GM18873 (cell line): ENCODE data around the gene SRGAP2C.
"Not testable (repeated sequence)": the region's sequence is repeated elsewhere in the genome, so short reads cannot be mapped to it uniquely, and the experiment has no call there.

Source experiments
- ATAC-seq: cut with Tn5 transposase; IDR thresholded peaks from one replicate; pipeline ENCODE4 v1.9.1; 2021; ENCODE audit warnings: mild to moderate bottlenecking, moderate library complexity, moderate number of reproducible peaks; ENCODE audit not compliant: unreplicated experiment, low FRiP score

SRGAP2C gene

DNA sequence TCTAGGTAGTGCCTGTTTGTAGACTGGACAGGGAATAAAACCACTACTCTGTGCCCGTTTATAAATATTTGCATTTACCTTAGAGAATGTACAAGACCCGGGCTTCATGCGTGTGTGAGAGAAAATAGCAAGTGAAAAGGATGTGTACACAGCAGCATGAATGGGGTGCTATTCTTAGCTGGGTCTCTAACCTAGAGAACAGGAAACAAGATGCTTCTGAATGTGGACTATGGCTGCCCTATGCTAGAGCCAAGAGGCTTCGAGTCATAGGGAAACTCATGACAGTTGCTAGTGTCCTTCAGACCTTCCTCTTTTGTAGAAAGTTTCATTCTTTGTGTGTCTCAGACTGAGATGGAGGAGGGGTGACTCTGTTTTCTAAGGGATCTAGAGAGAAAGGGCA lies 39.9 kb downstream of the SRGAP2C start:
- ATAC-seq: peak; percentile 99

DNA sequence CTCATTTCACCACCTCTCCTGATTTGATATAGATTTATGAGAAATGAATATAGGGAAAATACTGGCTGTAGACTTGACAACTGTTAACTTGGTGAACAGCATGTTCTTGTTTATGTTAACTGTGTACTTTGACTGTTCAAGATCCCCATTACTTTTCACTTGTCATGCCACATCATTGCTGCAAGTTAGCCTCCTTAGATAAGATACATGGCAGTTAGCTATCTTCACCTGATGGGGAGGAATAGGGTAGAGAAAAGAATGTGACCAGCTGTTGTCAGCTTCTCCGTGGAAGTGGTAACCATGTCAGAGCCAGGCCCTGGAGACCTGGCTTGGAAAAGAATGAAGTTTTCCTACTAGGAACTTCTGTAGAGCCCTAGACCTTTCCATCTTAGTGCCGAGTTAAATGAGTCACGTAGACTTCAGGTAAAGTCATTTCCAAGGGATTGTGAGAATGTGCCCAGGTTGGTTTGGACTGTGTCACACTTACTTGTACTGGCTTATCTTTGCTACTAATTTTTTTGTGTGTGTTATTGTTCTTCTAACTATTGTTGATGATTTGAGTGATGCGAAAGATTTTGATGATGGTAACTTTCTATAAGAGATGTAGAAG lies 41.6 kb downstream of the SRGAP2C start:
- ATAC-seq: not testable (repeated sequence)

DNA sequence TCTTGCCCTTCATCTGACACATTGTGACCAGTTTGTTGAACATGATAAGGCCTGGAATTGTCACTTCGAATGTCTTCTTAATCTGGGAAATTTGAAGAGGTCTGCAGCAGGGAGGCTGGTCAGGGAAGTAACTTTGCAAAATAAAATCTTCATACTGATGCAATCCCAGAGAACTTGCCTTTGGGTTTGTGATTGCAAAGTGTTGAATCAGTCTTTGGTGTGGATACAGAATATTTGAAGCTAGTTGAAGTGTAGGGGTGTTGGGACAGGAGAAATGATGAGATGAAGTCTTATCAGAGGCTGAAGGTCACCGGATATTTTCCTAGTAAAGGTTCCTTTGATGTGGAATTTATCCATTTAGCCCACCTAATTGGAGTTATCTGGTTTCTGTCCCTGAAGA lies 42.1 kb downstream of the SRGAP2C start:
- ATAC-seq: not testable (repeated sequence)

DNA sequence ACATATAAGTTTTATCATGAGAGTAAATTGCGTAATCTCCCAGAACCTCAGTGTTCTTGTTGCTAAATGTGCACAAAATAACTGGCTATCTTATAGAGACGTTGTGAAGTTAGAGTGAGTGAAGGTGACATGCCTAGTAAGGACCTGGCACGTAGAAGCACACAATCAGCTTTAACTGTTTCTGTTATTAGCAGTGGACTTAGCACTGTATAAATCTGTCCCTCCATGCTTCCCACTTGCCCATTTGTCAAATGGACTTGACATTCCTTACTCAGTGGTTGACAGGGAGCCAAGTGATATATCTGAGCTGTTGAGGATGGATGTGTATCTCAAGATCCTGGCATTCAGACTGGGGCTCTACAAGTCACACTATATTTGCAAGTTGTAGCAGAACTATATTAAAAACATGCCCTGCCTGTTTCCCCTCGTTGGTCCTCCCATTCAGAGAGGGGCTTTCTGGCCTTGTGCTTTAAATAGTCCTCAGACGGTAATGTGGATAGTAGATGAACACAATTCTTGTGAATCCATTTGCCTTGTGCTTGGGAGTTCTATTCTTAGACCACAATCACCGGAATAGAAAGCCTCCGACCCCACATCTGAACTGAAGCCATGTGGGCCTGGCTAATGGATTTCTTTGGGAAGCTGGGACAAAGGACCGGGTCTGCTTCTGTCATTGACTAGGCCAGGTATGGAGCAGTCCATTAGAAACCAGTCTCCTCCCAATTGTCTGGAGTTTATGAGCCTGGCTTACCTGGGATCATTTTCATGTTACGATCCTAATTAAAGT lies 43.0 kb downstream of the SRGAP2C start:
- ATAC-seq: not testable (repeated sequence)

DNA sequence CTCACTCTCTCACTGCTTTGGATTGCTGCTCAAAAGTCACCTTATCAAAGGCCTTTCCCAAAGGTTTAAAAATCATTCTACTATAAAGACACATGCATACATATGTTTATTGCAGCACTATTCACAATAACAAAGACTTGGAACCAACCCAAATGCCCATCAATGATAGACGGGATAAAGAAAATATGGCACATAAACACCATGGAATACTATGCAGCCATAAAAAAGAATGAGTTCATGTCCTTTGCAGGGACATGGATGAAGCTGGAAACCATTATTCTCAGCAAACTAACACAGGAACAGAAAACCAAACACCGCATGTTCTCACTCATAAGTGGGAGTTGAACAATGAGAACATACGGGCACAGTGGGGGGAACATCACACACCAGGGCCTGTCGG lies 45.9 kb downstream of the SRGAP2C start:
- ATAC-seq: not testable (repeated sequence)

DNA sequence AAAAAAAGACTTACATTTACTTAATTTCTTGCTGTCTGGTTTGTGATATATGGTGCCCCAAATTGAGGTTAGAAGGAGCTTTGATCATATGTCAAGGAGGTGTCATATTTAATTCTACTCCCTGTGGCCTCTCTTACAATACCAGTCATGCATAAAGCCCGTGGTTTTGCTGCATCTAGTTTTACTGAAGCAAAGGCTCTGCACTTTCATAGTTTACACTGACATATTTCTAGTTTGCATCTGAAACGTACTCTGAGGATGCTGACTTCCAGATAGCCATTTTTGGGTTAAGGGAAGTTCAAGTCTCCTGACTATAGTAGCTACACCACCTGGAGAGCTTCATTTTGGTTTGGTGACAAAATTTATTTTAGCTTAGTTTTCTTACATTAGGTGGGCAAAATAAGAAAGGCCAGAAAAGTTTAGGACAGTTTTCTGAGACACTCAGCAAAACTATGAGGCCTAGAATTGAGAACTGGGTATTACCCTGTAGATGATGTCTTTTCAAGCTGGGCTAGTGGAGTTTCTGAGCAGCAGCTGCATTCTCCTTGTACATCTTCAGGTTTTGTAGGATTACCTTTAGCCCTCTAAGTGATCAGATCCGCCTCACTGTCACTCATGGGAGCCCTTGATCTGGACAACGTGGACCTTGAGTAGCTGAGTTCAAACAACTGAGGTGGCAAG lies 47.8 kb downstream of the SRGAP2C start:
- ATAC-seq: not testable (repeated sequence)

DNA sequence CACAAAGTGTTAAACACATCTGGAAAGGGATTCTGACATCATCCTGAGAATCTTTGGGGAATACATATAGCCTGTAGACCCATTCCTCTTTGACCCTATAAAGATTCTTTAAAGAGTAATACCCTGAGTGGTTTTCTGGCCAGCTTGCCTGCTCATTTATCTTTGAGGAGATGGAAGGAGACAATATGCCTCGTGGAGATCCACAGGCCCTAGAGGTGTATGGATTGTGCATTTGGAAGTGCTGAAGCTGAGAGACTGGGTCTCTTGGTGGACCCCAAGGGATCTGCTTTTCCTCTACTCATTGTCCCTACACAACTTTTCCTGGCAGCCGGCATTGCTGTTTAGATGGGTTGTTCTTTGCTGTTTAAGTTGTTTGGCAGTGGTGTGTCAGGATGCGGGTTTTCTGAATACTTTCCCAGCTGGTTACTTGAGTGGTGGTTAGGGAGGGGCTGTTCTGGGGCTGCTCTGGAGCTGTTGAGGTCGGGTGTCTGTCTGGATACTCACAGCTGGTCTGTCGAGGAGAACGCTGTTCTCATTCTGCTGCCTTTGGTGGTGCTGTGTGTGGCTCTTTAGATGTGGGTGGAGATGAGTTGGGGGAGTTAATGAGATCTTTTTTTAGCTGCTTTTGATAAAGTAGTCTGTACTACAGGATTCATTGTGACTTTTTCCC lies 49.5 kb downstream of the SRGAP2C start:
- ATAC-seq: not testable (repeated sequence)

DNA sequence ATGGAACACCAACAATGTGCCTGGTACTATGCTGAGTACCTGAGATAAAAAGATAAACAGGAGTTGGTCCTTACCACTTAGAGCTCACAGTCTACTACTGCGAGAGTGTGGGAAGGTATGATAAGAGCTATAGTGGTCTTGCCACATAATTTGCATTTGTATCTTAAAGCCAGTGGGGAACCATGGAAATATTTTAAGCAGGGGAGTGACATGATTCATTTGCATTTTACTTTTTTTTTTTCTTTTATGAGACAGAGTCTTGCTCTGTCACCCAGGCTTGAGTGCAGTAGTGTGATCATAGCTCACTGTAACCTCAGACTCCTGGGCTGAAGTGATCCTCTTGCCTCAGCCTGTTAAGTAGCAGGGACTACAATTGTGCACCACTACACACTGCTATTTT lies 53.6 kb downstream of the SRGAP2C start:
- peak; percentile 94 for ATAC-seq

DNA sequence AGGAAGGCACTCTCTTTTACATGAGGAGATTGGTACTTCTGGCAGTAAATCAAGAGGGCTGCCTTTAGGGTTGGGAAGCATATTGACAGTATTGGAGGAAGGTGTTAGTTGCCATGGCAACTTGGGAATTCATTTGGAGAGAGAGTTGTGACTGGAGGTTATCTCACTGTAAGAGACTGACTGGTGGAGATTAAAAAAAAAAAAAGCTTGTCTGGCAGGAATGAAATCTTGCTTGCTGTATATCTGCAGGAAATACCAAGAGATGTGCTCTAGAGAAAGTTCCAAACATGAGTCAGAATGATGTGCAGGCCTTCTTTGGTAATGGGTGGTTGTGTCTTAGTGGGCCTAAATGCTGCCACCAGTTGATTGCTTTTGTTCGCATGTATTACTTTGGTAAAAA lies 59.1 kb downstream of the SRGAP2C start:
- not testable (repeated sequence) for ATAC-seq

DNA sequence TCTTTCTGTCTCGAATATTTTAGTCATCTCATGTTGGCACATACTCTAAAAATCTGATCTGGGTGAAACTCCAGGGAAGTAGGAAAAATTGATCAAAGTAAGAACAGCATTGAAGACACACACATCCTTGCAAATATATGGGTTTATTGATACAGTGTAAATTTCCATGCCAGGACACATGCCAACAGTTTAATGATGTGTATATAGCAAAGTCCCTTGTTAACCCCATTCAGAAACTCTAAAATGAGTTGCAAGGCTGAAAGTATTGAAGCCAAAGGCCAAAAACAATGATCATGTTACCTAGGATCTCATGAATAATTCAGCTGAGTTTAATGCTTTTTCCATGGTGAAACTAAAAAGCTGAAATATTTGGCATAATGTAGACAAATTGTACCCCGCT lies 61.6 kb downstream of the SRGAP2C start:
- not testable (repeated sequence) for ATAC-seq

DNA sequence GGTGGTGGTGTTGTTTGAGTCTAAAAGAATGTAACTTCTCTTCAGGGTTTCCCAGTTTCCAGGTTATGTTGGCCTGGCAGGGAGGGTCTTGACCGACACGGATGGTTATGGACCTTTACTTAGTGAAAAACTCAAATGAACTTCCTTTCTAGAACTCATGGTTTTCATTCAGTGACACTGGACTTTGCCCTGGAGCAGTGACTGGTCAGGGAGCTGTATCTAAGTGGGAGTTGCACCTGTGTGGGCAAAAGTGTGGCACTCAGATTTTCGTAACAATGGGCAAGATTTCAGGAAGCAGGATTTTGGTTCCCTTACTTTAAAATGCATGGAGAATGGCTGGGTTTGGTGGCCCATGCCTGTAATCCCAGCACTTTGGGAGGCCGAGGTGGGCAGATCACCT lies 67.9 kb downstream of the SRGAP2C start:
- not testable (repeated sequence) for ATAC-seq

DNA sequence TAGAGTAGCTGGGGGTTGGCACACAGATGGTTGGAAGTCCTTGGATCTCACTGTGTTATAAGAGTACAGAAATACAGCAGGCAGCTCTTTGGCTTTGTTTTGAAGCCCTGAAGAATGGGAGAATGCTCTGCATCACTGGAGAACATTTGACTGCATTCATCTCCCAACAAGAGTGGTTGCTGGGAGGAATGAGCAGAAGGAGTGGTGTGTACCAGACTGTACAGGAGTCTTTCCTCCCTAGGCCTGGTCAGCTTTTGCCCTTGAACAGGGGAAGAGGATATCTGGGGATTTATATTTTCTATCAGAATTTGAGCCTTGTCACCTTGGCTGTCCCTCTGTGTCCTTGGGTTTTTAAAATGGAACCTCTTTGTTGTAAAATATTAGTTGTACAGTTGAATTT lies 69.8 kb downstream of the SRGAP2C start:
- ATAC-seq: not testable (repeated sequence)

DNA sequence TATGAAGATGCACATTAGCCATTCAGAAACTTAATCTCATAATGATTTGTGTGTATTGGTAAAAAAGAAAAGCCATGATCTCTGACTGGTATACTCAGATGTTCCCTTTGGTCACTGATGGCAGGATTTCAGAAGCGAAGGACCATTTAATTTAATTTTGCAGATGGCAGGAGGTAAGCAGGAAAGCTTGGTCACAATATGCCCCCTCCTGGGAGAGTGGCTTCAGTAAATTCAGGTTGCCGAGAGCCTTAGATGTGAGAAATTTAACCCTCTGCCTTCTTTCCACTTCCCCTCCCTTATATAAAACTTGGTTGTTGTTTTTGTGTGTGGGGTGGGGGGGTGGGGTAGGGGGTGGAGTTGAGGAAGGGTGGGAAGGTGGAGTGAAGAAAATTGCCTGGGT lies 72.9 kb downstream of the SRGAP2C start:
- ATAC-seq: not testable (repeated sequence)

DNA sequence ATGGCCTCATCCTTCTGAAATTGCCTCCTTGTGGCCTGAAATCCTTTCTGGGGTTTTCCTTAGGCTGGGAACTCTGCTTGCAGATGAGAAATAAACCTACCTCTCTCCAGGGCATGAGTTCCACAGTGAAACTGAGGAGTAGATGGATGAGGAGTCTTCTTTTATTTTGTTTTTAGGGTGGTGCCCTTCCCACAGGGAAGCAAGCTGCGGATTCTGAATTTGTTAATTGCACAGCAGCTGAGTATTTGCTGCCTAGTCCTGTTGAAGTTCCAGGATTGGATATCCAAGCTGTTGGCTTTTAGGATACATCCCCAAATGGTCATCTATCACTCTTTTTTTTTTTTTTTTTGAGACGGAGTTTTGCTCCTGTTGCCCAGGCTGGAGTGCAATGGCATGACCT lies 73.4 kb downstream of the SRGAP2C start:
- not testable (repeated sequence) for ATAC-seq

DNA sequence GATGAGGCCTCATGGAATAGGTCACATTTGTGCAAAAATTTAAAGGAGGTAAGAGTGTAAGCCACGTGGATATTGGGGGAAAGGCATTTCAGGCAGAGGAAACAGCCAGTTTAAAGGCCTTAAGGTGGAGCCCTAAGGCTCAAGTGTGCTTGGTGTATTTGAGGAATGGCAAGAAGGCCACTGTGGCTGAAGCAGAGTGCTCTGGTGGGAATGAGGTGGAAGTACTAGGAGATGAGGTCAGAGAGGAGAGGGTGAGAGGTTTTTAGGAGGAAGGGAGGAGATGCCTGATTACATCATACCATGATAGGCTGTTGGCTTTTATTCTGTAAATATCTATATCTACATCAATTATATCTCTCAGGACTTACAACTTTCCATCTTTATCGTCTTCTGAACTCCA lies 75.4 kb downstream of the SRGAP2C start:
- not testable (repeated sequence) for ATAC-seq

DNA sequence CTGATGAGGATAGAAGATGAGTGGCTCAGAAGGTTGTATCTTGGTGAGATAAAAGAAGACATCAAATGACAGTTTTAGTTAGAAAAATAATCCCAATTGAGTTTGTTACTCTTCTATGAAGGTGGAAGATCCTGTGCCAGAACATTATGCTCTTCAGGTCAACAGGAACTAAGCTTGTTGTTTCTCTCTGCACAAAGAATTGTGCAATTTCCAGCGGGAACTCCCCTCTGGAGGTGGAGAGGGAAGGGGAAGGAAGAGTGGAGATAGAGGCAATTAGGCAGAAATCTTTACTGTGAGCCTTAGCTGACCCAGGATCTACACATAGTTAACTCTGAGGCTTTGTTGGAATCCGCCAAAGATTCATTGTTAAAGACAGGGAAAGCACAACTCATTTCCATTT lies 77.4 kb downstream of the SRGAP2C start:
- not testable (repeated sequence) for ATAC-seq

DNA sequence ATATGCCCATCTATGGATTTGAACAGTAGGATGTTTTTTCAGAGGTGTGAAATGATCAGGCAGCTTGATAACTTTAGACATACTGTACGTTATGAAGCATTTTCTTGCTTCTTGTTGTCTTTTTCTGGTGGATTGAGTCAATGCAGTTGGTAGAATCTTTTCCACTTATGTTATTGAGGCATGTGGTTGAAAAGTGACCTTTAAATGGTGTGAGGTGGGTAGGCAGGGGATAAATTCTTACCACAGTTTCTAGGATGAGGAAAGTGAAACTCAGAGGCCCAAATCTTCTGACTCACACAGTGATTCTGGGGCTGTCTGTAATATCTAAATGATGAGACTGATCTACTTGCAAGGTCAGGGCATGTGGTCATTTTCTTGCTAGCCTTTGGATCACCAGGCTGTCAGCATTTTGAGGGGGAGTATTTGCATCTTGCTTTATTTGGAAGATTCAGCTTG lies 79.0 kb downstream of the SRGAP2C start:
- peak; percentile 49 for ATAC-seq

DNA sequence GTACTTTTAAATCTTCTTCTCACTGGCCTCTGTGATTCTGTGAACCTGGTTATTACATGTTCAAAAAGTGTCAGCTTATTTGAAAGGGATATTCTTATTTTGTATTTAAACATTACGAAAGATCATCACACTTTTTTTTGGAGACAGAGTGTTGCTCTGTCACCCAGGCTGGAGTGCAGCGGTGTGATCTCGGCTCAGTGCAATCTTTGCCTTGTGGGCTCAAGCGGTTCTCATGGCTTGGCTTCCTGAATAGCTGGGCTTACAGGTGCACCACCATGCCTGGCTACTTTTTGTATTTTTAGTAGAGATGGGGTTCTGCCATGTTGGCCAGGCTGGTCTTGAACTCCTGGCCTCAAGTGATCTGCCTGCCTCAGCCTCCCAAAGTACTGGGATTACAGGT lies 82.3 kb downstream of the SRGAP2C start:
- ATAC-seq: not testable (repeated sequence)

DNA sequence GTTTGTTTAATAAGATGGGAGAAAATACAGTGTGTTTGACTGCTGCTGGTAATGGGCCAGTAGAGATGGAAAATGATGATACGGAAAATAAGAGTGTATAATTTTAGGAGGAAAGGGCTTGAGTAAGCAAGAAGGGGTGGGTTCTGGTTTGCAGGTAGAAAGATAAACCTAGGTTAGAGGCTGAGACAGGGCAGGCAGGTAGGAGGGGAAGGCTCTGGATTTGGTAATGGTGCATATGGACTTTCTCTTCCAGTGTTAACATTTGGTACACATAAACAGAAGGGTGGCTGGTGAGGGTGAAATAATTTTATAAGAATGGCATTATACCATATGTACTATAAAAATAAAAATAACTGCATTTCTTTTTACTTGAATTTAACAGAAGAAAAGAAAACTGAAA lies 84.5 kb downstream of the SRGAP2C start:
- ATAC-seq: not testable (repeated sequence)

DNA sequence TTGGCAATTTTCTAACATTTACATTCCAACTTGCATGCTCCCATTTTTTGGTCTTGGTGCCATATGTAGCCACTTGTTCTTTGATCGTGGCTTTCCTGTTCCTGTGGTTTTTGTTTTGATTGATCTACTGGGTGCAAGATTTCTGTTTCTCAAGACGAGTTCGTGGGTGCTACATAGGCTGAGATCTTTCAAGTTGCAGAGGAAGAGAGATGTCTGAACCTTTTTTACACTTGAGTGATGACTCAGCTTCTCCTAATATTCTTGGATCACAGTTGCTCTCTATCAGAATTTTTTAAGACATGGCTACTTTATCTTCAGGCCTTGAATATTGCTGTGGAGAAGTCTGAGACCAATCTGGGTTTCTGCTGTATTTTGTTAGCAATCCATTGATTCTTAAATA lies 85.2 kb downstream of the SRGAP2C start:
- ATAC-seq: not testable (repeated sequence)
